Duodenal mucosa (tissue), 2 donors: ENCODE measurements around the gene SLC36A3.

Source experiments
- H3K27ac ChIP-seq: one replicate; pipeline ENCODE4 v1.7.0; 2013; ENCODE audit warnings: low read depth, low read length
- H3K27me3 ChIP-seq, 2 donors: one replicate each; pipeline ENCODE4 v1.7.0; 2013; ENCODE audit warnings: low read length in 2 of 2, control low read depth in 1 of 2; ENCODE audit not compliant: insufficient read depth in 2 of 2, control insufficient read depth in 1 of 2
- H3K36me3 ChIP-seq, 2 donors: one replicate each; pipeline ENCODE4 v1.7.0; 2013; ENCODE audit warnings: low read length in 2 of 2, control low read depth in 1 of 2; ENCODE audit not compliant: insufficient read depth in 2 of 2, control insufficient read depth in 1 of 2
- H3K4me1 ChIP-seq, 2 donors: one replicate each; pipeline ENCODE4 v1.7.0; 2013; ENCODE audit warnings: low read length in 2 of 2, control low read depth in 1 of 2; ENCODE audit not compliant: insufficient read depth in 2 of 2, control insufficient read depth in 1 of 2
- H3K4me3 ChIP-seq, 2 donors: one replicate each; pipeline ENCODE4 v1.7.0; 2013; ENCODE audit warnings: low read length in 2 of 2, low read depth in 1 of 2
- H3K9ac ChIP-seq, 2 donors: one replicate each; pipeline ENCODE4 v1.7.0; 2013; ENCODE audit warnings: low read length in 2 of 2, low read depth in 1 of 2
- H3K9me3 ChIP-seq, 2 donors: one replicate each; pipeline ENCODE4 v1.7.0; 2013; ENCODE audit warnings: low read length in 2 of 2, control low read depth in 1 of 2; ENCODE audit not compliant: control insufficient read depth in 1 of 2

The SLC36A3 gene

DNA sequence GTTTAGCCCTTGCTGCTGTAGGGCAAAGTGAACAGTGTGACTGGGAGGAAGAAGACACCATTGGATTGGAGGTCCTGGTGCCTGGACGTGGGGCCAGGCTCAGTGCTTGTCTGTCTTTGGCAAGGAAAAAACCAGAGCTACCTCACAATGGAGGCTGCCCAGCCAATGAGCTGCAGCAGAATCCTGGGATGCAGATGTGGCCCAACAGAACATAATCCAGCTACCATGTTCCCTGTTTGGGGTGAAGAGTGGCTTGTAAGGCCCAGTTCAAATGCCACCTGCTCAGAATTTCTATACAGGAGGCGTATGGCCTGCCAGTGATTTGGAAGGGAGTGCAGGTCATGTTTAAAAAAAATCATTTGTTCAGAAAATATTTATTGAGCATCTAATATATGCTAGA, at the start of gene SLC36A3:
Gene SLC36A3 (minus strand): TSS at position 101 of the 400 bp plus-strand sequence. CDS start 412 bp downstream, outside the sequence.
- H3K4me1 ChIP-seq = no peaks in the 10 kb centered on the region
- no peaks in the 10 kb centered on the region for H3K36me3 ChIP-seq
- H3K27me3 ChIP-seq = peaks cover 8% of the 10 kb centered on the region in 2 donors
- H3K9me3 ChIP-seq = no peaks in the 10 kb centered on the region
- H3K9ac ChIP-seq = no peak within 1 kb of the TSS
- no peak within 1 kb of the TSS for H3K4me3 ChIP-seq
- H3K27ac ChIP-seq = no peak within 1 kb of the TSS

DNA sequence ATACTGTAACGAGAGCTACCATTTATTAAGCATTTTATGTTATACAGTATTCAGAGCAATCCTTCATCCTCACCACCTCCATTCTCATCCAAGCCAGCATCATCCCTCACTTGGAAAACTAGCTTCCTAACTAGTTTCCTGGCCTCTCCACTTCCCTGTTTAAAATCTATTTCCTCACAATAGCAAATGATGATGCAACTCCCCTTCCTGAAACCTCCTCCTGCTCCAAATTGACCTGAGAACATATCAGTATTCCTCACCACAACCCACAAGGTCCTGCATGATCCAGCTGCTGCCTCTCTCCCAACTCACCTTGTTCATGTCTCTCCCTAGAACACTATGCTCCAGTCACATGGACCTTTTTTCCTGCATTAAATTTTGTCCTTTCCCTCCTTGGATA, 48.1 kb upstream of the SLC36A3 start:
- Histone ChIP-seq H3K36me3 (no peaks in the 10 kb centered on the region), H3K4me3 (no peak overlapping the region), H3K27ac (no peak overlapping the region), H3K27me3 (peaks cover 0 to 14% of the 10 kb centered on the region in 2 donors), H3K4me1 (no peaks in the 10 kb centered on the region), H3K9ac (no peak overlapping the region), H3K9me3 (no peaks in the 10 kb centered on the region)

DNA sequence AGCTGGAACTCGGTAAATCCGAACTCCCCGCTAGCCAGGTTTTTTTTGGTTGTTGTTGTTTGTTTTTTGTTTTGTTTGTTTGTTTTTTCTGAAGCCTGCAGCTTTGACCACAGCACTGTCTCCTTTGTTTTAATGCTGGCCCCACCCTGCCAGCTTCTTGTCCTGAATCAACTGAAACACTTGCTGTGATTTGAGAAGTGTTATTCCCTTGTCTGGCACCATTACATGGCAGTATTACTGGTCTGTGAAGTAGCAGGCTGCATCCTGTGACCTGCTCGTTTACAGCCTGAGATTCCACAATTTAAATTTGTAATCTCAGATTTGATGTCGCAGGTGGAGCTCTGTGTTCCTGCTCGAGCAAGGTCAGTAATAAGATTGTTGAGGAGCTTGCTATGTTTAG, 45.2 kb upstream of the SLC36A3 start:
- H3K4me3 ChIP-seq = no peak overlapping the region
- H3K27me3 ChIP-seq = peaks cover 9 to 35% of the 10 kb centered on the region in 2 donors
- H3K36me3 ChIP-seq = no peaks in the 10 kb centered on the region
- no peak overlapping the region for H3K9ac ChIP-seq
- no peaks in the 10 kb centered on the region for H3K9me3 ChIP-seq
- no peaks in the 10 kb centered on the region for H3K4me1 ChIP-seq
- no peak overlapping the region for H3K27ac ChIP-seq

DNA sequence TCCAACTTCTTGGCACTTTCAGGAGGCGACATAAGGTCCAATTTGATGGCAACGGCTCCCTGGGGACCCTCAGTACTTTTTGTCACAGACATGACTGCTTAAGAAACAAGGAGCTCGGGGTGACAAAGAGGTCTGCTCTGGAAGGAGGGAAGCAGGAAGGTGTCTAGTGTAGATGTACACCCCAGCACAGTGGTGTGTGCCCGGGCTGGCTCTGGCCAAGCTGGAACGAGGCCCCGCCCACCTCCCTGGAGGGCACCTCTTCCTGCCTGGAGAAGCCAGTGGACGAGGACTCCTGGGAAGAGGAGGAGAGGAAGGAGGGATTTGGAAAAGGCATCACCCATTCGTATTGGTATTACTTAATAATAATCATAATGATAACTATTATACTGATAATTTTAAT, 43.8 kb upstream of the SLC36A3 start, which contains the start of gene SLC36A2:
Gene SLC36A2 (minus strand): TSS at position 191 of the 400 bp plus-strand sequence. CDS start 99 bp downstream, at position 92.
- Histone ChIP-seq H3K27ac (no peak within 1 kb of the TSS), H3K9ac (no peak within 1 kb of the TSS)

DNA sequence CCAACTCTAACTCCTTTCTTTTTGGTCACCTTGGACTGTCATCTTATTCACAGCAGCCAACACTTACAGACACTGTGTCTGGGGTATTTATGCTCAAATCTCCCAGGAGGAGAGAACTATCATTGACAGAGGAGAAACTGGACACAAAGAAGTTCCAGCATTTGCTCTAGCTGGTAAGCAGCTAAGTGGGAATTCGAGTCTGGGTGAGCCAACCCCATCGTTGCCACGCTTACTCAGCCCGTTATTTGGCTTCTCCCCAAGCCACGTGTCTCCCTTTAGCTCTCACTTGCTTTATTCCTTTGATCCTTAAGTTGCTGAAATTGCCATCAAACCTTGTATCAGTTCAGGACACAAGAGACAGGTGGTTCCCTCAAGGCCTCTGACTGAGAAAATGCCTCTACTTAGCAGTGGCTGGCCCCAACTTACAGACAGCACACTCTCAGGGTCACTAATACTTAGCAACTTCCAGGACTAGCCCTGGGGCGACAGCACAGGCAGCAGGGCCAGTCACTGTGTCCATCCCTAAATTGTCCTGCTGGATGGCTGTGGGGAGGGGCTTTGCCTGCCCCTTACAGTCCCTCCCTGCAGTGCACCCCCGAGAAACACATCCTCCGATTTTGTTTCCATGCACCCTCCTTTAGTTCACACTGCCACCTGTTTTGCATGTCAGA, 42.4 kb upstream of the SLC36A3 start:
- Histone ChIP-seq H3K36me3 (no peaks in the 10 kb centered on the region), H3K9ac (no peak overlapping the region), H3K27ac (no peak overlapping the region), H3K4me3 (no peak overlapping the region), H3K27me3 (peaks cover 9 to 43% of the 10 kb centered on the region in 2 donors), H3K9me3 (no peaks in the 10 kb centered on the region), H3K4me1 (no peaks in the 10 kb centered on the region)

More for the DNA sequence above, 43.8 kb upstream of the SLC36A3 start, which contains the start of gene SLC36A2:
- peaks cover 9 to 39% of the 10 kb centered on the region in 2 donors for H3K27me3 ChIP-seq
- H3K36me3 ChIP-seq = no peaks in the 10 kb centered on the region
- H3K4me3 ChIP-seq = no peak within 1 kb of the TSS
- H3K9me3 ChIP-seq = no peaks in the 10 kb centered on the region
- no peaks in the 10 kb centered on the region for H3K4me1 ChIP-seq

DNA sequence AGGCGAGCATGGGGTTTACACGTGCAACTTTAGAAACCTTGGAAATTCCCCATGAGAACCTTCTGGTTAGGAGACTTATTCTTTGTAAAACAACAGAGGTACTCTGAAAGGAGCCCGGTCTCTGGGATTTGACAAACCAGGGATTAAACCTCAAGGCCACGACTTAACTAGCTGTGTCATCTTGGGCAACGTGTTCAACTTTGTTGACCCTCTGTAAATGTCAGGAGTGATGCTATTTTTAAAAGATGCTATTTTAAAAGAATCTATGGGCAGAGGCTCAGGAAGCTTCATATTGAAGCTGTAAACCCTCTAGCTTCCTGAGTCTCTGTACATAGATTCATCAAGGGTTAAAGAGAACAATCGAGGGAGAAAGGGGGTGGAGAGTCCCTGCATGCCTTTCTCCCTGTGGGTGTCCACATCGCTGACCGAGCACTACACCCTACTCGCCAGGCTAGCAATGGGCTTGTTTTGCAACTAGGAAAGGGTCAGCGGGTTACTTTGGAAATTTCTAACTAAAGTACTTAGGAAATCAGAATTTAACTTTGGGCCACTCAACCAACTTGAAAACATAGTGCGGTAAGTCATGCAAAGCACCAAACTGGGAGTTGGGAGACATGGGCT, 41.7 kb upstream of the SLC36A3 start:
- Histone ChIP-seq H3K9me3 (no peaks in the 10 kb centered on the region), H3K27ac (no peak overlapping the region), H3K4me3 (no peak overlapping the region), H3K36me3 (no peaks in the 10 kb centered on the region), H3K9ac (no peak overlapping the region), H3K4me1 (no peaks in the 10 kb centered on the region), H3K27me3 (peaks cover 9 to 43% of the 10 kb centered on the region in 2 donors)

DNA sequence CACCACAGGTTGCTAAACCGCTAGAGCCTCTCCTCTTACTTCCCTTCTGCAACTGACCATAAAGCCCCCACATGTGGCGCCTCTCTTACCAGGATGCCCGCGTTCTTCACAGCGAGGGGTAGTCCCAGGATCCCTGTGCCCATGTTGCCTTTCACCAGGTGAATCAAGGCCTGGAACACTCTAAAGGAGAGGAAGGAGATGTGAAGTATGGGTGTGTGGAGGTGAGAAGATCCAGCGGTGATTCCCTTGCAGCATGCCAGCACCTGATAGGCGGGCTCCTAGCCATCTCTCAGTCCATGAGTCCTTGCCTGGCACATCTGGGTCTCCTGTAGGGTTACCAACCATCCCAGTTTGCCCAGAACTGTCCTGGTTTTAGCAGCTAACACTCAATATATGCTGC, 40.5 kb upstream of the SLC36A3 start:
- Histone ChIP-seq H3K36me3 (no peaks in the 10 kb centered on the region), H3K4me3 (no peak overlapping the region), H3K27ac (no peak overlapping the region), H3K27me3 (peaks cover 9 to 43% of the 10 kb centered on the region in 2 donors), H3K4me1 (no peaks in the 10 kb centered on the region), H3K9me3 (no peaks in the 10 kb centered on the region), H3K9ac (no peak overlapping the region)

DNA sequence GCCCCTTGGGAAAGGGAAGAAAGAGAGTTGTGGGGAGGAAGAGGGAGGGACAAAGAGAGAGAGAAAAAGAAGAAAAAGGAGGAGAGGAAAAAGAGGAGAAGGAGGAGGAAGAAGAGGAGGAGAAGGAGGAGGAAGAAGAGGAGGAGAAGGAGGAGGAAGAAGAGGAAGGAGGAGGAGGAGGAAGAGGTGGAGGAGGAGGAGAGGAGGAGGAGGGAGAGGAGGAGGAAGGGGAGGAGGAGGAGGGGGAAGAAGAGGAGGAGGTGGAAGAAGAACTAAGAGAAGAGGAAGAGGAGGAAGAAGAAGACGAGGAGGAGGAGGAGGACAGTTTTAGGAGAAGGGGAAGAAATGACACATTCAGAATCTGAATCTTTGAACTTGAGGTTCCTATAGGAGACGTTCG, 36.4 kb upstream of the SLC36A3 start:
- Histone ChIP-seq H3K9ac (no peak overlapping the region), H3K9me3 (no peaks in the 10 kb centered on the region), H3K4me3 (no peak overlapping the region), H3K27ac (no peak overlapping the region), H3K27me3 (peaks cover 9 to 19% of the 10 kb centered on the region in 2 donors), H3K4me1 (no peaks in the 10 kb centered on the region), H3K36me3 (no peaks in the 10 kb centered on the region)

DNA sequence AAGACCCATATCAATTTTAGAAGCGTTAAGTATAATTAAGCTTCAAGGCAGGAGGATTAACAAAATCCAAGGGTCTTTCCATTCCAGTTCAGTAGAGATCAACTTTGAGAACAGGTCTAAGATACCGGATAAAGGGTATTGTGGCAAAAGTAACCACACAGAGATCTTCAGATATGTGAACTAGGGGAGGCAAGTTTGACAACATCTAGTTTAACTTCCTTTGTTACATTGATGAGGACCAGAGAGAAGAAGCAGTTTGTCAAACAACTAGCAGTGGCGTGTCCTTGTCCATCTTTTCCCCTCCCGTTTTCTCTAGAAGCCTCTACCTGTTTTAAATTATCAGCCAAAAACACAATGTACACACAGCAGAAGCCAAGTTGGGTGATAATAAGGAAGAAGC, 35.2 kb upstream of the SLC36A3 start:
- no peaks in the 10 kb centered on the region for H3K9me3 ChIP-seq
- H3K4me1 ChIP-seq = no peaks in the 10 kb centered on the region
- H3K9ac ChIP-seq = no peak overlapping the region
- no peaks in the 10 kb centered on the region for H3K36me3 ChIP-seq
- no peak overlapping the region for H3K4me3 ChIP-seq
- H3K27ac ChIP-seq = no peak overlapping the region
- H3K27me3 ChIP-seq = peaks cover 0 to 7% of the 10 kb centered on the region in 2 donors

DNA sequence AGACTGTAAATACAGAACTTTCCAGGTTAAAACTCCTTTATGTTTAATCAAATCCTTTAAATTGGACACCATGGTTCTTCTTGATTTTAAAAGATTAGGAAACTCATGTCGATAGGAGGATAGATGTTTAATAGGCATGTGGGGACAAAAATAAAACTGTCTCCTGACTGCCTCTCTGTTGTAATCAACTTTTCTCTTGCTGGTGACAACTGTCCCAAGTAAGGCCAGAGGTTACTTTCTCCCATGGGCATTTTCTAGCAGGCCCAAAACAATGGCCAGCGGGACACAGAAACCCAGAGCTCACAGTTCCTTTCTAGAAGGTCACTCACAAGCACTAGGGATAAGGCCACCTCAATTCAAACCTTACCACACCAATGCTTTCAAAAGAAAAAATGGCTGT, 29.3 kb upstream of the SLC36A3 start:
- H3K9me3 ChIP-seq = no peaks in the 10 kb centered on the region
- H3K36me3 ChIP-seq = no peaks in the 10 kb centered on the region
- no peaks in the 10 kb centered on the region for H3K27me3 ChIP-seq
- no peak overlapping the region for H3K4me3 ChIP-seq
- H3K4me1 ChIP-seq = no peaks in the 10 kb centered on the region
- no peak overlapping the region for H3K9ac ChIP-seq
- H3K27ac ChIP-seq = no peak overlapping the region
